Esophagus muscularis mucosa (tissue), 4 donors: ENCODE results near the gene ESR2. TPM values are rescaled to one million over a fixed set of nuclear protein-coding genes. Genes with fewer than 3 reads are reported as not detected.

ENCODE experiments used
- DNase-seq: peaks from one replicate; pipeline ENCODE4 v3.0.0-alpha.2; 2017; ENCODE audit errors: extremely low spot score
- H3K27ac ChIP-seq, 4 donors: fragments of 200-600 bp; sonication (generic); replicated peaks in 1 of 4; 1 replicate in 3 of 4; 2 replicates in 1 of 4; pipeline ENCODE4 v1.5.1; 2016 to 2019; ENCODE audit warnings: mild to moderate bottlenecking in 1 of 4
- H3K27me3 ChIP-seq, 4 donors: fragments of 200-600 bp; sonication (generic); one replicate each; pipeline versions ENCODE4 v1.5.1 to v1.6.0; 2016 to 2019
- H3K36me3 ChIP-seq, 4 donors: fragments of 200-600 bp; sonication (generic); one replicate each; pipeline ENCODE4 v1.5.1; 2016 to 2019
- H3K4me1 ChIP-seq, 4 donors: fragments of 200-600 bp; sonication (generic); one replicate each; pipeline ENCODE4 v1.5.1; 2016 to 2019
- H3K4me3 ChIP-seq, 4 donors: fragments of 200-600 bp; sonication (generic); 1 replicate in 2 of 4; 2 replicates in 2 of 4; pipeline ENCODE4 v1.5.1; 2016 to 2019; ENCODE audit warnings: mild to moderate bottlenecking in 4 of 4, moderate library complexity in 1 of 4
- H3K9me3 ChIP-seq, 4 donors: fragments of 200-600 bp; sonication (generic); 1 replicate in 3 of 4; 2 replicates in 1 of 4; pipeline ENCODE4 v1.5.1; 2016 to 2019
- EP300 ChIP-seq: sonication (generic); formaldehyde crosslinking; IDR thresholded peaks from one replicate; pipeline ENCODE4 v1.6.1; 2017; ENCODE audit warnings: antibody characterized with exemption
- POLR2A ChIP-seq: fragments of 450-650 bp; IDR thresholded peaks from one replicate; pipeline ENCODE4 v1.6.1; 2017; ENCODE audit warnings: antibody characterized with exemption, moderate library complexity, mild to moderate bottlenecking, low read depth
- POLR2AphosphoS5 ChIP-seq, 2 donors: sonication (generic); formaldehyde crosslinking; IDR thresholded peaks; one replicate each; pipeline ENCODE4 v1.6.1; 2017; ENCODE audit warnings: antibody characterized with exemption in 2 of 2
- WGBS: methylation state at CpG from one replicate; pipeline ENCODE4 v1.1.5; 2018; 5-methylcytosine and 5-hydroxymethylcytosine counted together
- intact Hi-C: fragments of 100-400 bp; cut with DNase I; formaldehyde crosslinking; loops from one replicate; pipeline ENCODE4 v1.15.1; 2023
- total RNA-seq, 4 donors: library from RNA; depleted of rRNA; stranded (reverse); fragments of >200 nt; gene quantifications; one replicate each; pipeline versions ENCODE4 v1.1.0 to v1.2.1, GENCODE V29; 2016
- TF ChIP-seq, protein P1 (sequence below), 3 experiments: fragments of 200-600 bp in 2 of 3; fragments of 450-650 bp in 1 of 3; sonication (generic) in 2 of 3; IDR thresholded peaks; one replicate each; pipeline ENCODE4 v1.5.1; 2017 to 2019; ENCODE audit warnings: antibody characterized with exemption in 3 of 3, mild to moderate bottlenecking in 2 of 3, moderate library complexity in 1 of 3

Gene ESR2
- total RNA-seq, 4 donors from 2014 or later = 0.29 to 0.83 (median 0.42) TPM; not detected in 1

DNA sequence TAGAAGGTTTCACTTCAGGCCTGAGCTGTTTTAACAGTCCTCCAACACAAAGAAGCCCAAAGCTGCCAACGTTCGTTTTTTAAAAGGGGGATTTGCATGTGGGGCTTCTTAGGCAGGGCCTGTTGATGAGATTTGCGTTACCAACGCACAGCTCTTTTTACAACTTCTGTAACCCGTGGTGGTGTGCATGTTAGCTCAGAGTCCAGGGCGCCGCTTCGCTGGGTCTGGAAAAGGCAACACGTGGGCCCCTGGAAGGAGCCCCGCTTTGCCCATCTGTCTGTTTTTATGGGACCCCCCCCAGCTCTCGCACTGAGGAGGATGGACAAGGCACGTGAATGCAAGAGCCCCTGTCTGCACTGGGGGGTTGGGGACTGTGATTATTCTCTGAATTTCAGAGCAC, 84.0 kb downstream of the ESR2 start:
- 85% methylated on average over 7 of the region's 12 CpGs for WGBS
- peak overlapping the region in 1 of 4 donors; percentile 37 for H3K27ac ChIP-seq
- no peak for TF ChIP-seq POLR2A
- TF ChIP-seq, protein P1, sequence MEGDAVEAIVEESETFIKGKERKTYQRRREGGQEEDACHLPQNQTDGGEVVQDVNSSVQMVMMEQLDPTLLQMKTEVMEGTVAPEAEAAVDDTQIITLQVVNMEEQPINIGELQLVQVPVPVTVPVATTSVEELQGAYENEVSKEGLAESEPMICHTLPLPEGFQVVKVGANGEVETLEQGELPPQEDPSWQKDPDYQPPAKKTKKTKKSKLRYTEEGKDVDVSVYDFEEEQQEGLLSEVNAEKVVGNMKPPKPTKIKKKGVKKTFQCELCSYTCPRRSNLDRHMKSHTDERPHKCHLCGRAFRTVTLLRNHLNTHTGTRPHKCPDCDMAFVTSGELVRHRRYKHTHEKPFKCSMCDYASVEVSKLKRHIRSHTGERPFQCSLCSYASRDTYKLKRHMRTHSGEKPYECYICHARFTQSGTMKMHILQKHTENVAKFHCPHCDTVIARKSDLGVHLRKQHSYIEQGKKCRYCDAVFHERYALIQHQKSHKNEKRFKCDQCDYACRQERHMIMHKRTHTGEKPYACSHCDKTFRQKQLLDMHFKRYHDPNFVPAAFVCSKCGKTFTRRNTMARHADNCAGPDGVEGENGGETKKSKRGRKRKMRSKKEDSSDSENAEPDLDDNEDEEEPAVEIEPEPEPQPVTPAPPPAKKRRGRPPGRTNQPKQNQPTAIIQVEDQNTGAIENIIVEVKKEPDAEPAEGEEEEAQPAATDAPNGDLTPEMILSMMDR (IDR thresholded peaks at IDR 0.05) = no peak
- no peak for TF ChIP-seq EP300
- TF ChIP-seq POLR2AphosphoS5 (IDR thresholded peaks at IDR 0.05) = no peak
- intact Hi-C loops = no loop called here
- no peak for DNase-seq
- H3K36me3 ChIP-seq = peaks cover 45 to 75% (median 62%) of the 10 kb centered on the region in 4 donors
- no peak overlapping the region for H3K4me3 ChIP-seq
- peaks cover 2 to 12% (median 5%) of the 10 kb centered on the region in 4 donors for H3K4me1 ChIP-seq
- H3K9me3 ChIP-seq = no peaks in the 10 kb centered on the region
- H3K27me3 ChIP-seq = no peaks in the 10 kb centered on the region

DNA sequence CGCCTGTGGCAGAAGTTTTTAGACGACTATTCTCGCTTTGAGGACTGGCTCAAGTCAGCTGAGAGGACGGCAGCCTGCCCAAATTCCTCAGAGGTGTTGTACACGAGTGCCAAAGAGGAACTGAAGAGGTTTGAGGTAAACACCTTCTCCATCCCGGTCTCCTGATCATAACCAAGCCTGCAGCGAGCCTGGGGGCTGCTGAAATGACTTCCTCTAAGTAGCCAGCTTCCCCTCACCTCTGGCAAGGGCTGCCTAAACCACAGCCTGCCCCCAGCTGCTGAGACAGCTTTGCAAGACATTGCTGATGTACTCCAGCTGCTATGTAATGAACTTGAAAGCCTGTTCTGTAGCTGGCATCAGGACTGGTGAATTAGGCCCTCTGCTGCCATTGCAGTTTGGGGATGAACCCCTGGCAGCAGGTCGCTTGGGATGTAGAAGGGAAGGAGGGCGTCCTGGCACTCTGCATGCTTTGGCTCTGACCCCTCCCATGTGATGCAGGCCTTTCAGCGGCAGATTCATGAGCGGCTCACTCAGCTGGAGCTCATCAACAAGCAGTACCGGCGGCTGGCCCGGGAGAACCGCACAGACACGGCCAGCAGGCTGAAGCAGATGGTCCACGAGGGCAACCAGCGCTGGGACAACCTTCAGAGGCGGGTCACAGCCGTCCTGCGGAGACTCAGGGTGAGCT, 84.6 kb downstream of the ESR2 start:
- TF ChIP-seq, protein P1 (IDR thresholded peaks at IDR 0.05) = no peak
- TF ChIP-seq EP300 (no peak), POLR2AphosphoS5 (IDR thresholded peaks at IDR 0.05) (peak; percentile 13 to 63), POLR2A (no peak)
- intact Hi-C loops = no loop called here
- DNase-seq = no peak
- Histone ChIP-seq H3K4me1 (peaks cover 2 to 12% (median 5%) of the 10 kb centered on the region in 4 donors), H3K27ac (peak overlapping the region in 2 of 4 donors; percentile 37 to 42), H3K36me3 (peaks cover 39 to 69% (median 56%) of the 10 kb centered on the region in 4 donors), H3K9me3 (no peaks in the 10 kb centered on the region), H3K4me3 (no peak overlapping the region), H3K27me3 (no peaks in the 10 kb centered on the region)
- 44% methylated on average over 15 of the region's 21 CpGs for WGBS

DNA sequence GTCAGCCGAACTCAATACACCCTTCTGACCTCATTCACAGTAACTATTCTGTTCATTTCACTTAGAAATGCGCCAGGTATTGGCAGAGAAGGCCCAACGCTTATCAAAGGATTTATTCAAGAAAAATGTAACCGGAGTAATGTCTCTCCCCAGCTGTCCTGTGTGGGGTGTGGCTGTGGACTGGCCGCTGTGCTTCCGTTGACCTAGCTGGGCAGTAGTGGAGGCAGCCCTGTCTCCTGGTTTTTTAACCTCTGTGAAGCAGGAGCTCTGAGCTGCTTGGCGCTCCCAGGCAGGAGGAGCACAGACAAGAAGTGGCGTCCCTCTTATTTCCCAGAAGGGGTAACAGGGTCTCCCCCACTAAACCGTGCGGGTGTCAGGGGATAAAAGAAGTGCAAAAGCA, 85.2 kb downstream of the ESR2 start:
- TF ChIP-seq POLR2AphosphoS5 (IDR thresholded peaks at IDR 0.05) (no peak), POLR2A (no peak), EP300 (no peak)
- TF ChIP-seq, protein P1 (IDR thresholded peaks at IDR 0.05) = no peak
- H3K9me3 ChIP-seq = no peaks in the 10 kb centered on the region
- no peak for DNase-seq
- WGBS = 88% methylated on average over 10 of the region's 10 CpGs
- H3K27me3 ChIP-seq = no peaks in the 10 kb centered on the region
- peaks cover 2 to 12% (median 5%) of the 10 kb centered on the region in 4 donors for H3K4me1 ChIP-seq
- intact Hi-C loops = no loop called here
- peak overlapping the region in 2 of 4 donors; percentile 37 to 42 for H3K27ac ChIP-seq
- H3K36me3 ChIP-seq = peaks cover 33 to 63% (median 49%) of the 10 kb centered on the region in 4 donors
- H3K4me3 ChIP-seq = no peak overlapping the region

DNA sequence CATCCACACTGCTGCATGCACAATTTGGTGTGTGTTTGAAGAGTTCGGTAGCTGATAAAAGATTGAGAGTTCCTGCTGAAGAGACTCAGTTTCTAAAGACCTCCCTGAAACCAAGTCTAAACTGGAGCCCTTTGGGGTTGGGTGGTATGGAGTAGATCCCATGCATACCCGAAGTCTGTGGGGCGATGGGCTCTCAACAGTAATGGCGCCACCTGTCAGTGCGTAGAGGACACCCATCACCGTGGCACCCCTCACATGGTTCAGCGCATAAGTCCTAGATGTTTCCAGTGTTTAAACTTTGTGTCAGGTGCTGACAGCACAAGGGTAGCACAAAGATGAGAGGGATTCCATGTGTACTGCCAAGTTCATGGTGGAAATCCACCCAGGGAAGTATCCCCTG, 85.9 kb downstream of the ESR2 start:
- Histone ChIP-seq H3K4me1 (peaks cover 2 to 12% (median 5%) of the 10 kb centered on the region in 4 donors), H3K27me3 (no peaks in the 10 kb centered on the region), H3K36me3 (peaks cover 33 to 61% (median 46%) of the 10 kb centered on the region in 4 donors), H3K4me3 (no peak overlapping the region), H3K9me3 (no peaks in the 10 kb centered on the region), H3K27ac (no peak overlapping the region)
- TF ChIP-seq EP300 (no peak), POLR2AphosphoS5 (IDR thresholded peaks at IDR 0.05) (no peak), POLR2A (no peak)
- TF ChIP-seq, protein P1 (IDR thresholded peaks at IDR 0.05) = no peak
- intact Hi-C loops = no loop called here
- DNase-seq = no peak
- 100% methylated on average over 7 of the region's 7 CpGs for WGBS
